HG02623 (cell line): ENCODE data around the gene COL18A1.
"Not testable (repeated sequence)": the region's sequence is repeated elsewhere in the genome, so short reads cannot be mapped to it uniquely, and the experiment has no call there.

Source experiments
- ATAC-seq: cut with Tn5 transposase; IDR thresholded peaks from one replicate; pipeline ENCODE4 v1.9.1; 2021; ENCODE audit warnings: moderate library complexity; ENCODE audit not compliant: unreplicated experiment

COL18A1 gene

DNA sequence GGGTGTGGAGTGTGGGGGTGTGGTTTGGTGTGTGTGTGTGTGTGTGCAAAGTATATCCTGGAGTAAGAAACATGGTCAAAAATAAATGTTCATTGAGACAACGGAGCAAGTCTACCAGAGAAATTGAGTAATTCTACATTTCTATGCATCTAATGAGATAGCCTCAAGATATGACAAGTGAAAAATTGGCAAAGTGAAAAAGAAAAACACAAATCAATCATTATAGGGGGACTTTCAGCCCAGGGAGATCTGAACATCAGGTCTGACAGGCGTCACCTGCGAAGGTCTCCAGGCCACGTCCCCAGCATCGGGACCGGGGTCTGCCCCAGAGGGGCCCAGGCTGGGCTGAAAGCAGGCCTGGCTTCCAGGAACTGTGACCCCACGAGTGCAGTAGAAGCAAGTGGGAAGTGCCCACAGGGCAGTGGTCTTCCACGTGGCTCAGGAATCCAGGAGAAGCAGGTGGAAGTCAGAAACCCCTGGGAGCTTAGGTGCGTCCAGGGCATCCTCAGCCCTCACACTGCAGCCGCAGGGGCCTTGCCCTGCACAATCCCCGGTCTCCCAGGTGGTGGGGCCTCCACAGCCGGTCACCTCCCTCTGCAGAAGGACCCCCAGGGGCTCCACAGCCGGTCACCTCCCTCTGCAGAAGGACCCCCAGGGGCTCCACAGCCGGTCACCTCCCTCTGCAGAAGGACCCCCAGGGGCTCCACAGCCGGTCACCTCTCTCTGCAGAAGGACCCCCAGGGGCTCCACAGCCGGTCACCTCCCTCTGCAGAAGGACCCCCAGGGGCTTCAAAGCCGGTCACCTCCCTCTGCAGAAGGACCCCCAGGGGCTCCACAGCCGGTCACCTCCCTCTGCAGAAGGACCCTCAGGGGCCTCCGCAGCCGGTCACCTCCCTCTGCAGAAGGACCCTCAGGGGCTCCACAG lies 96.4 kb downstream of the COL18A1 start:
- ATAC-seq, result not testable (repeated sequence)

DNA sequence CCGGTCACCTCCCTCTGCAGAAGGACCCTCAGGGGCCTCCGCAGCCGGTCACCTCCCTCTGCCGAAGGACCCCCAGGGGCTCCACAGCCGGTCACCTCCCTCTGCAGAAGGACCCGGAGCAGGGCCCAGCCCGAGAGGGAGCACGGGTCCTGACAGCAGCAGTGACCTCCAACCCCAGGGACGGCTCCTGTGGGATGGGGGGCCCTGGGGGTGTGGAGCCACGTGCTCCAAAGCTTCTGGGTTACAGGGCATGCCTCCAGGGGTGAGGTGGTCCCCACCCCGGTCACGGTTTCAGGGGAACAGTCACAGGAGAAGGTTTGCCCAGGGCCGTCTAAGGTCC lies 97.0 kb downstream of the COL18A1 start:
- no peak for ATAC-seq

DNA sequence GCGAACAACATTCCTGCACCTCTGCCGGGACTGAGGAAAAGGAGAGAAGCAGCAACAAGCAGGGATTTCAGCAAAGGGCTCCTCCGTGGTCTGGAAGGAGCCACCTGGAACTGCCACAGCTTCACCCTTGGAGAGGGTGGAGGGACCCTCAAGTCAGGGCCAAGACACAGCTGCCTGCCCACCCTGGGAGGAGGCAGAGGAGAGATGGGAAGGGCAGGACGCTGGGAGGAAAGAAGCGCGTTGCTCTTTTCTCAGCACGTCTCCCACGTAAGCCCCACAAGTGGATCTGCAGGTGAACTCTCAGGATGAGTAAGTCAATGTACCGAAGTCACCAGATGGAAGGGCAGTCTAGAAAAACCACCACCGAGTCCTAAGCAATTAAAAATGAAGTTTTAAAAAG lies 97.6 kb downstream of the COL18A1 start:
- ATAC-seq, result no peak

DNA sequence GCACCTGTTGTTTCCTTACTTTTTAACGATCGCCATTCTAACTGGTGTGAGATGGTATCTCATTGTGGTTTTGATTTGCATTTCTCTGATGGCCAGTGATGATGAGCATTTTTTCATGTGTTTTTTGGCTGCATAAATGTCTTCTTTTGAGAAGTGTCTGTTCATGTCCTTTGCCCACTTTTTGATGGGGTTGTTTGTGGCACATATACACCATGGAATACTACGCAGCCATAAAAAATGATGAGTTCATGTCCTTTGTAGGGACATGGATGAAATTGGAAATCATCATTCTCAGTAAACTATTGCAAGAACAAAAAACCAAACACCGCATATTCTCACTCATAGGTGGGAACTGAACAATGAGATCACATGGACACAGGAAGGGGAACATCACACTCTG lies 98.3 kb downstream of the COL18A1 start:
- ATAC-seq, result not testable (repeated sequence)

DNA sequence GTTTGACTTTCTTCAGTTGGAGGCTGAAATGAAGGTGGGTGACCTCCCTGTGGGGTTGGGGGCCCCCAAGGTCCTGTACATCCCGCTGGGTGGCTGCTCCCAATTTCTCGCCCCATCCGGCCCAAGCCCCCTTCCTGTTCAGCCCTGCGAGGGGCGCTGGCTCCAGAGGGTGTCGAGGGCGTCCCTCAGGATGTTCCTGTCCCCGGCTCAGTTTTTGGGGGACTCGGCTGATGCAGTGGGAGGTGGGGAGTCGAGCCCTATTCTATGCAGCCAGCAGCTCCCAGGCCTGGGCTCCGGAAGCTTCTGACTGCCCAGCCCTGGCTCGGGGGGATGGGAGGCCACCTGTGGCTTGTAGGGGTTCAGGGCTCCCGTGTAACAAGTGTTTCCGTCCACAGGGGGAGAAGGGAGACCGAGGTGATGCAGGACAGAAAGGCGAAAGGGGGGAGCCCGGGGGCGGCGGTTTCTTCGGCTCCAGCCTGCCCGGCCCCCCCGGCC lies 99.1 kb downstream of the COL18A1 start:
- ATAC-seq, result no peak

DNA sequence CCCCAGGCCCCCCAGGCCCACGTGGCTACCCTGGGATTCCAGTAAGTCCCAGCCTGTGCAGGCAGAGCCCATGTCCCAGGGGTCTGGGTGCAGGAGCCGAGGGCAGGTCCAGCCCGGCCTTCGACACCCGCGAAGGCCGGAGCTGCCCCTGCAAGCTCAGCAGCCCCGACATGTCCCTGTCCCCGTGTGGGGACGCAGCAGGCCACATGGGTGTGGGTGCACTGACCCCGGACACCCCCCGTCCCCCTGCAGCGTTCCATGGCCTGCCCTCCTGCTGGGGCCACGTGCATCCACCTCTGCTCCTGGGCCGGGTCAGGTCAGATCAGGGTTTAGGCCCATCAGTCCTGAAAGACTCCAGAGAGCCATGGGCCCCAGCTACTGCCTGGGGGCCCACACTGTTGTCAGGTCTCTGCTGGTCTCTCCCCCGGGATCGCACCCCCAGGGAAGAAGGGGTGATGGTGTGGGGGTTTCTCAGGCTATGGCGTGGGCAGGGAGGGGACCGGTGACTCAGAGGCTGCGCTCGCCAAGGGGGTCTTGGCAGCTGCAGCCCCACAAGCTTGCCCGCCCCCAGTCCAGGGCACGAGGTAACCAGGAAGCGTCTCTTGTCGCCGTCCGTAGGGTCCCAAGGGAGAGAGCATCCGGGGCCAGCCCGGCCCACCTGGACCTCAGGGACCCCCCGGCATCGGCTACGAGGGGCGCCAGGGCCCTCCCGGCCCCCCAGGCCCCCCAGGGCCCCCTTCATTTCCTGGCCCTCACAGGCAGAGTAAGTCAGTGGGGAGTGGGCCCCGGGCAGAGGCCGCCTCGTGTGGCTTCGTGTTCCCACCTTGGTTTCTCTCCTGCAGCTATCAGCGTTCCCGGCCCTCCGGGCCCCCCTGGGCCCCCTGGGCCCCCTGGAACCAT lies 99.8 kb downstream of the COL18A1 start:
- no peak for ATAC-seq

DNA sequence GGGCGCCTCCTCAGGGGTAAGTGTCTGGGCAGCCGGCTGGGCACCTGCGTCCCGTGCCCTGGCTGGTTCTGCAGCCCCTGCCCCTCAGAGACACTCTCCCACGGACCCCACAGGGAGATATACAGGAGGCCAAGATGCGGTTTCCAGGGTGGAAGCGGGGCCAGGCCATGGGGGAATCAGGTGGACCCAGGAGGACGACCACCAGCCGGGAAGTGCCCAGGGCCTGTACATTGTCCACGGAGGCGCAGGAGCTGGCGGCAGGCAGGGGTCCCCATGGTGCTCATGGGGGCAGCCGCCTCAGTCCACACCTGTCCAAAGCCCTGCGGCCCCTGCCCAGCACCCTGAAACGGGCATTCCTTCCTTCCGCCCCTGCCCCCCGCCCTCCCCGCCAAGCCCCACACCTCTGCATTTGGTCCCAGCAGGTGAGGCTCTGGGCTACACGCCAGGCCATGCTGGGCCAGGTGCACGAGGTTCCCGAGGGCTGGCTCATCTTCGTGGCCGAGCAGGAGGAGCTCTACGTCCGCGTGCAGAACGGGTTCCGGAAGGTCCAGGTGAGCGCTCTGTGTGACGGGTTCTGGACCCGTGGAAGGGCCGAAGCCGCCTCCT lies 100.6 kb downstream of the COL18A1 start:
- ATAC-seq, result no peak

DNA sequence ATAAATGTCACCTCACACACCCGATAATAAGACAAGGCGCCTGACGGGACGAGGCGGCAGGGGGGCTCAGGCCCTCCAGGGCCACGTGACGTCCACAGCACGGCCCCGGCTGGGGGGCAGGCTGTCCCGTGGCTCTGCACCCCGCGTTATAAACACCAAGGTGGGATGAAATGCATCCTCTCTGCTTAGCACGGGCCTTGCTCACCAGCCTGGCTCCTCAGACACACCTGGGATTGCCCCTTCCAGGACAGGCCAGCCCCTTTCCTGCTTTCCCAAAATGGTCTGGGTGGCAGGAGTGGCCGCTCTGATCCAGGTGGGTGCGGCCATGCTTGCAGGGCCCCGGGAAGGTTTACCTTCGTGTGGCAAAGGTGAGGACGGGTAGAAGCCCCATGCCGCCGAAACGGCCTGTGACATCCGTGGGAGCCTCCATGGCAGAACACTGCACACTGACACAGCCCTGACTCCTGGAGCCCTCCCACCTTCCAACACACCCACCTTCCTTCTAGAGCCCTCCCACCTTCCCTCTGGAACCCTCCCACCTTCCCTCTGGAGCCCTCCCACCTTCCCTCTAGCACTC lies 101.4 kb downstream of the COL18A1 start:
- no peak for ATAC-seq

DNA sequence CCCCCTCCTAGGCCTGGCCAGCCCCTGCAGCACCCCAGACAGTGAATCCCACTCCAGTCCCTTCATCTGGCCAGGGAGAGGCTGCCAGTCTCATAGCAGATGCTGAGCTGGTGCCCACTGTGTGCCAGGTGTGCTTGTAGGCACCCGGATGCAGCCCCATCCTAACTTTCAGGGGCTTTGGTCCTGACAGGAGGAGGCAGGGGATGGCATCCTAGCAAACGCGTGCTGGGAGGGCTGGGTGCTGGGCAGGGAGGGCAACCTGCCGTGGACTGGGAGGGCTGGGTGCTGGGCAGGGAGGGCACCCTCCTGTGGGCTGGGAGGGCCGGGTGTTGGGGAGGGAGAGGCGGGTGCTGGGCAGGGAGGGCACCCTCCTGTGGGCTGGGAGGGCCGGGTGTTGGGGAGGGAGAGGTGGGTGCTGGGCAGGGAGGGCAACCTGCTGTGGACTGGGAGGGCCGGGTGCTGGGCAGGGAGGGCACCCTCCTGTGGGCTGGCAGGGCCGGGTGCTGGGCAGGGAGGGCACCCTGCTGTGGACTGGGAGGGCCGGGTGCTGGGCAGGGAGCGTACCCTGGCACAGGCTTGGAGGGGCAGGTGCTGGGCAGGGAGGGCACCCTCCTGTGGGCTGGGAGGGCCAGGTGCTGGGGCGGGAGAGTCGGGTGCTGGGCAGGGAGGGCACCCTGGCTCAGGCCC lies 102.0 kb downstream of the COL18A1 start:
- ATAC-seq, result no peak

DNA sequence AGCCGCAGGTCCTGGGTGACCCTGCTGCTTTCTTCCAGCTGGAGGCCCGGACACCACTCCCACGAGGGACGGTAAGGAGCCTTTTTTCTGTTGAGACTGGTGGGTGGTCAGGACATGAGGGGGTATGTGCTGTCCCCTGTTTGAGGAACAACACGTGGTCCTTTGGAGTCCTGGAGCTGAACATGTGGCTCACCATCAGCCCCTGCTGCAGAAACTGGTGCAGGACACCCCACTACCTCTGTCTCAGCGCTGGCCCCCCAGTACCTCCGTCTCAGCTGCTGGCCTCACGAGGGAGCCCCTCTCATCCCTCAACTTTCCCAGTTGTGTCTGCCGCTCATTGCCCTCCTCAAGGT lies 102.5 kb downstream of the COL18A1 start:
- ATAC-seq, result no peak

DNA sequence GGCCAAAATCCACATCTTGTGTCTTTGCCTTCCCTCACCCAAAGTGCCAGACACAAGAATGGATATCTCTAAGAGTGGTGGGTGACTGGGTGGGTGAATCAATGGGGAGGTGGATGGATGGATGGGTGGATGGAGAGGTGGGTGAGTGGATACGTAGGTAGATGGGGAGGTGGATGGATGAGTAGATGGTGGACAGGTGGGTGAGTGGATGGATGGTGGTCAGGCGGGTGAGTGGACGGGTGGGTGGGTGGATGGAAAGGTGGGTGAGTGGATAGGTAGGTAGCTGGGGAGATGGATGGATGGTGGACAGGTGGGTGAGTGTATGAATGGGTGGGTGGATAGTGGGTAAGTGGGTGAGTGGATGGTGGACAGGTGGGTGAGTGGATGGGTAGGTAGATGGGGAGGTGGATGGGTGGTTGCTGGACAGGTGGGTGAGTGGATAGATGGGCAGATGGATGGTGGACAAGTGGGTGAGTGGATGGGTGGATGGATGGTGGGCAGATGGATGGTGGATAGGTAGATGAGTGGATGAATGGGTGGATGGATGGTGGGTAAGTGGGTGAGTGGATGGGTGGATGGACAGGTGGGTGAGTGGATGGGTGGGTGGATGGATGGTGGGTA lies 103.0 kb downstream of the COL18A1 start:
- no peak for ATAC-seq

DNA sequence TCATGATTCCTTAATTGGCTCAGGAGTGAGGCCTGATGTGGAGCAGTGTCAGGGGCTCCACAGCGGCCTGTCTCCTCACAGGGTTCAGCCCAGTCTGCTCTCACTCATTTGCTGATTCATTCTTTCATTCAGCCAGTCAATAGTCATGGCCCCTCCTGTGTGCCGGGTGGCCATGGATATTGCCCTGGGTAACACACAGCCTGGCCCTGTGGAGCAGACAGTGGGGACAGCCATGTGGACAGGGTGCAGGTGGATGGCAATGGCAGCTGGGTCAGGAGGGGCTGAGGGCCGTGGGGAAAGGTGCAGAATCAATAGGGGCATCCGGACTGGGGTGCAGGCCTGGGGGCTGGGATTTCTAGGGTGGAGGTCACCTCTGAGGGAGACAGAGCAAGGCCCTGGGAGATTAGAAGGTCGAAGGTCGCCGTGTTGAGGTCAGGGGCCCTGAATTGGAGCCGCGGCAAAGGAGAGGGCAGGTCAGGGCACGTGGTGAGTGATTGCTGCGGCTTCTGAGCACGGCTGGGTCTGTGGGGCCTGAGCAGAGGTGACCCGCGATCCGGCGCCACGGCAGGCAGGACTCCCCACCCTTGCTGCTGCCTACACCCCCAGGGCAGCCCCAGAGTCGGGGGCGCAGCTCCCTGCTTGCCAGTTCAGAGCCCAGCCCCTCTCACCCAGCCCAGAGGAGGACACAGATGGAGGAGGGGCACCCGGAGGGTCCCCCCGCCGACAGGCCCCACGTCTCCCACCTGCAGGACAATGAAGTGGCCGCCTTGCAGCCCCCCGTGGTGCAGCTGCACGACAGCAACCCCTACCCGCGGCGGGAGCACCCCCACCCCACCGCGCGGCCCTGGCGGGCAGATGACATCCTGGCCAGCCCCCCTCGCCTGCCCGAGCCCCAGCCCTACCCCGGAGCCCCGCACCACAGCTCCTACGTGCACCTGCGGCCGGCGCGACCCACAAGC lies 103.9 kb downstream of the COL18A1 start:
- ATAC-seq, result no peak

DNA sequence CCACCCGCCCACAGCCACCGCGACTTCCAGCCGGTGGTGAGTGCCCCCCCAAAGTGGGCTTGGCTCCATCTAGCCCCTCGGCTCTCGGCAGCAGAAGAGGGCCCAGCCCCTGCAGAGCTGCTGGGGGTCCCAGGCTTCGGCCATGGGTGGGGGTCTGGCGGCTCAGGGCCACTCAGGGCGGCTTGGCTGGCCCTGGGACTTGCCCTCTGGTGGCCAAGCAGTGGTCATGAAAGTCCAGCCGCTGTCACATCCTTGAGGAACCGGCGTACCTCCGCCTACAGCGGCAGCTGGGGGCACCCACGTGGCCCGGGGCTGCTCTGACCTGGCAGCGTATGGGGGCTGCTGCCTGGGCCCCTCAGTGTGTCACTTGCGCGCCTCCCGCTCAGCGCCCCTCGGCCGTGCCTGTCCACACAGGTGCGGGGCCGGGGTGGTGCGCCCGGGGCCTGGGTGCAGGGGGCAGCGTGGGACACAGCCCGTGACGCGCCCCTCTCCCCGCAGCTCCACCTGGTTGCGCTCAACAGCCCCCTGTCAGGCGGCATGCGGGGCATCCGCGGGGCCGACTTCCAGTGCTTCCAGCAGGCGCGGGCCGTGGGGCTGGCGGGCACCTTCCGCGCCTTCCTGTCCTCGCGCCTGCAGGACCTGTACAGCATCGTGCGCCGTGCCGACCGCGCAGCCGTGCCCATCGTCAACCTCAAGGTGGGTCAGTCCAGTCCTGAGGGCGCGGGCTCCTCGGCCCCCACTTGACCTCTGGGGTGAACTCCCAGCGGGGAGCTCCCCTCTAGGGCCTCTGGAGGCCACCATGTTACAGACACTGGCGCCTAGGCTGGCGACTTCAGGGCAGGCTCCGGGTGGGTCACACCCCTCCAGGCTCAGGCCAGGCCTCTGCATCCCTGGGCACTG lies 104.9 kb downstream of the COL18A1 start:
- no peak for ATAC-seq

DNA sequence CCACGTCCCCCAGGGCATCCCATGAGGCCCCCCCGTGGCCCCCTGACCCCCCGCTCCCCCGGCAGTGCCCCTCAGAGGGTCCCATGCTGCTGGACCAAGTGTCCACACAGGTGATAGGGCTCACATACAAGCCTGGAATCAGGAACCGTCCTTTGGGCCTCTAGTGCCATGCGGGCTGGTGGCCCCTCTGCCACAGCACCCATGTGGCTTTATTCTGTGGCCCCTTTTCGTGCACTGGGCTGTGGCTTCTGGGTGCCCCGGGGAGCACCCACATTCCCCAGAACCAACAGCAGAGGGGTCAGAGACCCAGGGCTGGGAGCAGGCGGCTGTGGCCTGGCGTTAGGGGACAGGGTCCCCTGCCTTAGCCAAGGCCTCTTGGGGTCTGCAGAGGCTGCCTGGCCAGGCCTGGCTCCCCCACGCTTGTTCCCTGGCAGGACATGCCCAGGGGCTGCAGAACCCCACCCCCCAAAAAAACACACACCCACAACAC lies 105.5 kb downstream of the COL18A1 start:
- no peak for ATAC-seq

DNA sequence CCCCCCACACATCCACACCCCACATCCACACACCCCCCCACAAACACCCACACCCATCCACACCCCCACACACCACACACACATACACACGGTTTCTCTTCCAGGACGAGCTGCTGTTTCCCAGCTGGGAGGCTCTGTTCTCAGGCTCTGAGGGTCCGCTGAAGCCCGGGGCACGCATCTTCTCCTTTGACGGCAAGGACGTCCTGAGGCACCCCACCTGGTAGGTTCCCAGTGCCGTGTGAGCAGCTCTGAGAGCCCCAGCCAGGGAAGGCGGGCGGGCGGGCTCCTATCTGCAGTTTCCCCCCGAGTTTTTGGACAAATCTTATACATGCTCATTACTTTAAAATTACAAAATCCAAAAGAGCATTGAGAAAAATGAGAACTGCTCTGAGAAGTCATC lies 106.0 kb downstream of the COL18A1 start:
- ATAC-seq, result no peak

DNA sequence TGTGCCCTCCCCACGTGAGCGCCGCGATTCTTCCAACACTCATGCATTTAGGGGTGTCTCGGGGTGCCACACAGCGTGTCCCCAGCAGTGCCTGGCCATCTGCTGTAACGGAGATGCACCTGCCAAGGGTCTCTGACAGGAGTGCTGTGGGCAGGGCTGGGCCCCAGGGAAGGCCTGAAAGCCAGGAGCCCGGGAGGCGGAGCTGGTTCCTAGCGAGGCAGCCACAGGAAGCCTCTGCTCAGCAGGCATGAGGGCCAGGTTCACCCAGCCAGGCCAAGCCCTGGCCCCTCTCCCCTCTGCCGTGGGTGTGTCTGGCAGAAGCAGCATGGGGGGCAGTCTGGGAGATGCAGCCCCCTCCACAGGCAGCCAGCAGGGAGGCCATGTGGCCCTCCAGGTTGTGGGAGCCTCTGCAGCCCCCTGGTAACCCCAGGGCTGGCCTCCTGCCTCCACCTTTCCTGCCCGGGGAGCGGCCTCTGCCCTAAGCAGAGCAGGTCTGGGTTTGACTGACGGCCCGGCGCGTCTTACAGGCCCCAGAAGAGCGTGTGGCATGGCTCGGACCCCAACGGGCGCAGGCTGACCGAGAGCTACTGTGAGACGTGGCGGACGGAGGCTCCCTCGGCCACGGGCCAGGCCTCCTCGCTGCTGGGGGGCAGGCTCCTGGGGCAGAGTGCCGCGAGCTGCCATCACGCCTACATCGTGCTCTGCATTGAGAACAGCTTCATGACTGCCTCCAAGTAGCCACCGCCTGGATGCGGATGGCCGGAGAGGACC lies 106.9 kb downstream of the COL18A1 start:
- no peak for ATAC-seq

DNA sequence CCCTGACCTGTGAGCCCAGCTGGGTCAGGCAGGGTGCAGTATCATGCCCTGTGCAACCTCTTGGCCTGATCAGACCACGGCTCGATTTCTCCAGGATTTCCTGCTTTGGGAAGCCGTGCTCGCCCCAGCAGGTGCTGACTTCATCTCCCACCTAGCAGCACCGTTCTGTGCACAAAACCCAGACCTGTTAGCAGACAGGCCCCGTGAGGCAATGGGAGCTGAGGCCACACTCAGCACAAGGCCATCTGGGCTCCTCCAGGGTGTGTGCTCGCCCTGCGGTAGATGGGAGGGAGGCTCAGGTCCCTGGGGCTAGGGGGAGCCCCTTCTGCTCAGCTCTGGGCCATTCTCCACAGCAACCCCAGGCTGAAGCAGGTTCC lies 107.6 kb downstream of the COL18A1 start:
- ATAC-seq, result no peak
